HS-5 (cell line): ENCODE data around the gene FAXDC2.

Experiments used
- DNase-seq: peaks from one replicate; pipeline ENCODE4 v3.0.0-alpha.2; 2012; ENCODE audit warnings: low read depth

FAXDC2 gene, protein sequence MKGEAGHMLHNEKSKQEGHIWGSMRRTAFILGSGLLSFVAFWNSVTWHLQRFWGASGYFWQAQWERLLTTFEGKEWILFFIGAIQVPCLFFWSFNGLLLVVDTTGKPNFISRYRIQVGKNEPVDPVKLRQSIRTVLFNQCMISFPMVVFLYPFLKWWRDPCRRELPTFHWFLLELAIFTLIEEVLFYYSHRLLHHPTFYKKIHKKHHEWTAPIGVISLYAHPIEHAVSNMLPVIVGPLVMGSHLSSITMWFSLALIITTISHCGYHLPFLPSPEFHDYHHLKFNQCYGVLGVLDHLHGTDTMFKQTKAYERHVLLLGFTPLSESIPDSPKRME

GRCh38 chr5:154850255-154851062 is at the start of gene FAXDC2:
TSS of gene FAXDC2 (minus strand) at chr5:154850603. CDS start at chr5:154838178, 12,425 bp downstream.
- DNase-seq: no peak

DNA sequence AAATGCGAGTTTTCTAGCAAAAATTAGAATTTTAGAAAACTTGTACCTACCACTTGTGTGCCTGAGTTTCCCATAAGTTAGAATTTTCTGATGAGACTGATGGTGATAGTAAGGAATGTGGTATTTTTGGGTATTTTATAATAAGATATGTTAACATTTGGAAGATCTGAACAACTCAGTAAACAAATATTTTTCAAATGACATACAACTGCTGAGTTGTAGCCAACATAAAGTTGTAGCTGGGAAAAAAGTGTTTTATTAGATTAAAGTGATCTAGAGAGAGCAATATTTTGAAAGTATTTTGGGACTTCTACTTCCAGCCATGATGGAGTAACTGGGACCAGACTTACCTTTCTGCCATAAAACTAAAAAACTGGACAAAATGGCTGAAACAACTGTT is 49.7 kb upstream of the FAXDC2 start:
- no peak for DNase-seq

- DNase-seq: no peak
These were observed 48.9 kb upstream of the FAXDC2 start for GRCh38 chr5:154899151-154899816.

DNA sequence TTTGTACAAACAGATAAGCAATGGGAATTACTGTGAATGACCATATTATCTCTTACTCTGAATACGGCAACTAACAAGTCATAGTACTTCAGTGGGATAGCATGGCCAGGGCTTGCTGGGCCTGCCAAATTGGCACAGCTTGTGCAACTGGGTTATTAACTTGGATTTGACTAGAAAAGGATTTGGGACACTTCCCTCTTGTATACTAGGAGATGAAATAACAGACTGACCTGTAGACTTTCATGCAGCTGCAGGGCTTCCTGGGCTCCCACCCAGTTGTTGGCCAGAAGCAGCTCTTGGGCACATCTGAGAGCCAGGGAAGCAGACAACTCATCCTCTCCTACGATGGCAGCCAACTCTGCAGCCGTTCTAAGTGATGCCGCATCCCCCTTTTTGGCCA is 47.8 kb upstream of the FAXDC2 start:
- no peak for DNase-seq

DNA sequence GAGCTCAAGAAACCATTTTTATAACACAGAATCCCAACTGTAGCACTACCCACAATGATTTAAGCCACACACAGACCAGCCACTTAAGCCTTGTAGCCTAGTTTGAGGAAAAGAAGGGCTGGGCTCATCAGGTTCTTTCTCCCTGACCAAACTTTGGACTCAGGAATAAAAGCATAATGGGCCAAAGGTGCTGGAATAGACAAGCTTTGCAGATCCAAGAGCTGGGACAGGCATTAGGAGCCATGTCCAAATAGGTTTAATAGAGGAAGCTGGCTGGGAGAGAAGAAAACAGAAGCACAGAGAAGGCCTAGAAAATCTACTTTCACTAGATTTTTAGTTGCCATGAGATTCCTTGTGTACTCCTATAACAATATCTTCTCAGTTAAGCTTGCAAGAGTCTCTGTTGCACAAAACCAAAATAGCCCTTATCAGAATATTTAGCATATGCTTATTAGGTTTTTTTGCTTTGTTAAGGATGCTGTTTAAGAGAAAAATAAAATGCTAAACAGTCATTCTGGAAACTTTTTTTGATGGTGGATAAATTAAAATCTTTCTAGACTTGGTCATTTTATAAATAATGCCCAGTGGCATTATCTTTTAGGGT is 46.3 kb upstream of the FAXDC2 start:
- no peak for DNase-seq

DNA sequence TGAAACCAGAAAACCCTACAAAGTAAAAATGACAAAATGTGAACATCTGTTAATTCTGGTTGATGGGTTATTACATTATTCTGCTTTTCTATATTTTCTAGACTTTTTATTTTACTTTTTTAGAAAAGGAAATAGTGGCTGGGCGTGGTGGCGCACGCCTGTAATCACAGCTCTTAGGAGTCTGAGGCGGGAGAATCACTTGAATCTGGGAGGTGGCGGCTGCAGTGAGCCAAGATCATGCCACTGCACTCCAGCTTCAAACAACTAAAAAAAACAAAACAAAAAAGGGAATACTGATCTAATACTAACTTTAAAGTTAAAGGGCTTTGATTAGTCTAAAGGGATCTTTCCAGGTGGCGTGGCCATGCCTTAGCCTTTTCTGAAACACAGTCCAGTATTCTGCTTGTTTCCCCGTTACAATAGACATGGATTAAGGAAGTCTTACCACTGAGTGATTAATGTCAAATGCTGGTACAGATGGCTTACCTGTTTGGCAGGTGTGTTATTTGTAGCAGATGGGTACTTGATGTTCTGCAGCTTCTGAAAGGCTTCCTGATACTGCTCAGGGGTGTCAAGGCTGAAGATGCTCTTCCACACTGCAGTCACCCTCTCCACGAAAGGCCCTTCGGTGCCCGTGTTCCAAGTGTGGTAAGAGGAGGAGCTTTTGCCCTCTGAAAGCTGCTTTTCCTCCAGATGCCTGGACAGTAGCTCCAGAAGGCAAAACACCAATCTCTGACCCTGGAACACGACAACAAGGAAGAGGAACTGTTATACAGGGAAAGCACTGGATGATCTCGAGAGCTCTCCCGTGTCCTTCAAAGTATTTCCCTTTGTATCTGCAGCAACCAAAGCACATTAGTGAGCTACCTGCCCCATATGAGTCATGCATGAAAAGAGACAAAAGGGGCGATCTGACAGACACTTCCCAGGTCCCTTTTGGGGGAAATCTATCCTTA is 45.5 kb upstream of the FAXDC2 start:
- DNase-seq: no peak

DNA sequence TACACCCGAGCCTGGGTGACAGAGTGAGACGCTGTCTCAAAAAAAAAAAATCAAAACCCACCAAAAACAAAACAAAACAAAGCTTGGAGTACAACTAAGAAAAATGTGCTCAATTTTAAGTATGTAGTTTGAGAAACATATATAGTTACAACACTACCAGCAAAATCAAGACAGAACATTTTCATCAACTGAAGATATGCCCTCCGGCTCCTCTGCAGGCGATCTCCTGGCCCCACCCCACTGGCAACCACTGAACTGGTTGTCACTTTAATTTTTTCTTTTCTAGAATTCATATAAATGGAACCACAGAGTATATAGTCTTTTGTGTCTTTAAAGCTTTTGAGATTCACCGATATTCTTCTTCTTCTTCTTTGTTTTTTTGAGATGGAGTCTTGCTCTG is 43.0 kb upstream of the FAXDC2 start:
- DNase-seq: no peak

DNA sequence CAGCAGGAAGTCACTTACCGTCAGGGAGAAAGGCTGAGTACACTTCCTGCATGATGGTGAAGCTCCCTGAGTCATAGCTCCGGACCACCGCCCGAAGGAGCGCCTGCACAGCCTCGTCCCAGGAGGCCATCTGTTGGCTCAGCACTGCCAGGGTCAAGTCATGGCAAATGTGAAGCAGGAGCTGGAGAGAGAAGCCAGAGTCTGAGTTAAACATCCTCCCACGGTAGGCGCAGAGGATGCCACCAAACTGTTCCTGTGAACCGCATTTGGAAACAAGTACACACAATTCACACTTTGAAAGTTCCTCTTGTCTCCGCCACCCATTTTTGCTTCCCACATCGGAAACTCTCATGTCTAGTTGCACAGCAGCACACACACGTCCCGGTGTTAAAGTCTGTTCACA is 42.0 kb upstream of the FAXDC2 start:
- no peak for DNase-seq

DNA sequence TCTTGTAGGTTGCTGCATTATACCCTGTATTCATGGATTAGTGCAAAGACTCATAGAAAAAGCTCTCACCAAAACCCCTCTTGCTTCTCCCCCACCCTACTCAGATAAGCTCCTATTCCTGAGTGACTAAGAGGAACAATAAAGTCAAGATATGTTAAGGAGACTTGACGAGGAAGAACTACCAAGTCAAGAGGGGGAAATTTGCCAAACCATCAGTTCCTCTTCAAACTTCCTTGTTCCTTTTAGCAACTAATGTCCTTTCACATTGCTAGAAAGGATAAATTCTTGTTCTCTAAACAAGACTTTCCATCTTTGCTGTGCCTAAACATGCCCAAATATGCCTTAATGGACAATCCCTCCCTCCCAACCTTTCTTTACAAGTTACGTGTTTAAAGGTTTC is 35.0 kb upstream of the FAXDC2 start:
- DNase-seq: no peak

- DNase-seq: no peak
These were observed 34.0 kb upstream of the FAXDC2 start for GRCh38 chr5:154884424-154884823.

DNA sequence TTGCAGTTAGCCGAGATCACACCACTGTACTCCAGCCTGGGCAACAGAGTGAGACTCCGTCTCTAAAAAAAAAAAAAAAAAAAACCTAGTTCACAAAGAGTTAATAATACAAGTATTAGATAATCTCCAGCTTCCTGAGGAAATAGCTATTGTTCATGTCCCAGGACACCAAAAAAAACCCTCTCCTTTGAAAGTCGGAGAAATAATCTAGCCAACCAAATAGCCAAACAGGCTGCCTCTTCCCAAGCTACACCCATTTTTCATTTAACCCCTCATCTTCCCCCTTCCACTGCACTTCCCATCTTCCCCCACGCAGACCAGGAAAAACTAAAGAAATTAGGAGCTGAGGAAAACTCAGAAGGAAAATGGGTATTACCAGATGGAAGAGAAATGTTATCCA is 31.6 kb upstream of the FAXDC2 start:
- no peak for DNase-seq

- no peak for DNase-seq
These were observed 28.4 kb upstream of the FAXDC2 start for GRCh38 chr5:154878642-154879335.

DNA sequence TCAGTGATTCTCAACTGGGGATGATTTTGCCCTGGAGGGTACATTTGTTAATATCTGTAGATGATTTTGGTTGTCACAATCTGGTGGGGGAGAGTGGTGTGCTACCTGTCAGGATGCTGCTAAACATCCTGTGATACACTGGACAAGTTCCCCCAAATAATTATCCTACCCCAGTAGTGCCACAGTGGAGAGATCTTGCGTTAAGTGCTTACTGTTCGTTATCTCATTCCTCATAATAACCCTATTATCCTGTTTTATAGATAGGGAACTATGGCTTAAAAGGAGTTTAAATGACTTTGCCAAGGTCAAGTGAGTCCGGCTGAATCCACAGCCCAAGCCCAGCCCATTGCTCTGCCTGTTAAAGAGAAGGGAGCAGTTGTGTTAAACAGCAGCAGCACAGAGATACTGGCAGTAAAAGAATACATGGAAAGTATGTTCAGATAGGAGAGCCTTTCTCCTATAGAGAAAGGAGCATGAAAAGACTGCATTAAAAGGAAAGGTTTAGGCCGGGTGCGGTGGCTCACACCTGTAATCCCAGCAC is 23.5 kb upstream of the FAXDC2 start:
- DNase-seq: no peak

DNA sequence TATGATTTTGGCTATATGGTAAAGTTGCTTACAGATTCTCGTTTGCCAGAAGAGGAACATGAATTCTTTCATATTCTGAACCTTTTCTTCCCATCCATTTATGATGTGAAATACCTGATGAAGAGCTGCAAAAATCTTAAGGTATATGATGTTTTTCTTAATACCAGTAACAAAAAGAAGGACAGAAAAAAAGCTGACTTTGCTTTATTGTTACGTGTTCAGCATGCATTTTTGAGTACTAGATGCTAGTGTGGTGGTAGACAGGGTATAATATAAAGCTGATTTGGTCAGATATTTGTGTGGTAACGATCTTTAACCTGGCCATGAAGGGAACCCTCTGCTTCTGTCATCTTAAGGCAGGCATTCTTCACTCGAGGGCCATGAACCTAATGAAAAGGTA is 21.3 kb upstream of the FAXDC2 start:
- DNase-seq: no peak

DNA sequence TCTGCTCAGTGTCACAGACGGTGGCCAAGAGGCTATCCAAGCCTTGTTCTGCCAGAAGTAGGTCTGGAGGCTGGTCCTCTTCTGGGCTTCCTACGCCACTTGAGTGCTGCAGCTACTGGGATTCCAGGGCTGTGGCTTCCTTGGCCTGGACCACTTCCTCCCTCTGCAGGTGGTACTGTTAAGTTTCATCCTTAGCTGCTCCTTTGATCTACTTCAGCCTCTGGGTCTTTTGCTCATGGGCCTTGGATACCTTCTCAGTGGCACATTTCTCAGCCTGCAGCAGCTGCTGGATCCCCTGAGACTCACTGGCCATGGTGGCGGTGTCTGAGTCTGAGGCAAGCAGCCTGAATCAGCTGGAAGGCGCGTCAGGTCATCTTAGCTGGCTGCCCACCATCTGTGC is 18.3 kb upstream of the FAXDC2 start:
- DNase-seq: no peak

- DNase-seq: no peak
These were observed 16.4 kb upstream of the FAXDC2 start for GRCh38 chr5:154866841-154867240.

- no peak for DNase-seq
These were observed 15.2 kb upstream of the FAXDC2 start for GRCh38 chr5:154865466-154866184.

GRCh38 chr5:154863291-154864080 is 13.1 kb upstream of the FAXDC2 start:
- DNase-seq: no peak

DNA sequence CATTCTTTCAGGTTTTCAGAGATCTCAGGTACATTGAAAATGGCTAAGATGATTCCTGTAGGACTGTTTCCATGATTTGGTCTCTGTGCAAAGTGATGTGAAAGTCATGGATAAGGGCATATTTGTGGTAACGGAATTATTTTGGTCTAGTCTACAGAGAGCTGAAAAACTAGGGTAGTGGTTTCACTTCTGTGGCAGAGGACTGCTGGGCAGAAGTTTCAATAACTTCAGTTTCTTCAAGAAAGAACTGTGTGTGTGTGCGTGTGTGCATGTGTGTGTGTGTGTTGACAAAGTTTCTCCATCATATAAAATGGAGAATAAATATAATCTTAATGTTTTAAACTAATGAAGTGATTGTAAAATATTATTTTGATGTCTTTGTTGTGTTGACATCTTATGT is 12.4 kb upstream of the FAXDC2 start:
- DNase-seq: no peak
